ENCODE results near the gene CCDC146.
"Not testable (repeated sequence)": the region's sequence is repeated elsewhere in the genome, so short reads cannot be mapped to it uniquely, and the experiment has no call there.

The CCDC146 gene

GRCh38 chr7:77202481-77202976 lies 80.1 kb downstream of the CCDC146 start:
- DNase-seq (ENCODE audit: low read depth in 2 of 2), result no peak

- DNase-seq (ENCODE audit: low read depth in 2 of 2), result no peak
These were observed 83.3 kb downstream of the CCDC146 start for GRCh38 chr7:77205706-77206105.

- DNase-seq (ENCODE audit: low read depth in 2 of 2), result no peak
These were observed 86.0 kb downstream of the CCDC146 start for GRCh38 chr7:77208416-77208815.

- DNase-seq (ENCODE audit: low read depth in 2 of 2), result no peak
These were observed 87.2 kb downstream of the CCDC146 start for GRCh38 chr7:77209479-77210139.

GRCh38 chr7:77216181-77216845 lies 93.9 kb downstream of the CCDC146 start:
- DNase-seq (ENCODE audit: low read depth in 2 of 2), result no peak

- no peak for DNase-seq (ENCODE audit: low read depth in 2 of 2)
These were observed 95.2 kb downstream of the CCDC146 start for GRCh38 chr7:77217474-77218185.

- DNase-seq (ENCODE audit: low read depth in 2 of 2), result not testable (repeated sequence)
These were observed 97.4 kb downstream of the CCDC146 start for GRCh38 chr7:77219701-77220331.

GRCh38 chr7:77222065-77222464 lies 99.7 kb downstream of the CCDC146 start:
- DNase-seq (ENCODE audit: low read depth in 2 of 2), result no peak

GRCh38 chr7:77222819-77223218 lies 100.4 kb downstream of the CCDC146 start:
- no peak for DNase-seq (ENCODE audit: low read depth in 2 of 2)

- DNase-seq (ENCODE audit: low read depth in 2 of 2), result no peak
These were observed 100.8 kb downstream of the CCDC146 start for GRCh38 chr7:77223261-77223660.

GRCh38 chr7:77226357-77226839 lies 104.0 kb downstream of the CCDC146 start:
- no peak for DNase-seq (ENCODE audit: low read depth in 2 of 2)

- not testable (repeated sequence) for DNase-seq (ENCODE audit: low read depth in 2 of 2)
These were observed 106.4 kb downstream of the CCDC146 start for GRCh38 chr7:77228795-77229194.

- DNase-seq (ENCODE audit: low read depth in 2 of 2), result no peak
These were observed 110.1 kb downstream of the CCDC146 start for GRCh38 chr7:77232467-77232866.

- no peak for DNase-seq (ENCODE audit: low read depth in 2 of 2)
These were observed 112.9 kb downstream of the CCDC146 start for GRCh38 chr7:77235276-77235675.

- no peak for DNase-seq (ENCODE audit: low read depth in 2 of 2)
These were observed 116.3 kb downstream of the CCDC146 start for GRCh38 chr7:77238703-77239136.

GRCh38 chr7:77239471-77239870 lies 117.1 kb downstream of the CCDC146 start:
- DNase-seq (ENCODE audit: low read depth in 2 of 2), result no peak

GRCh38 chr7:77242068-77242467 lies 119.7 kb downstream of the CCDC146 start:
- no peak for DNase-seq (ENCODE audit: low read depth in 2 of 2)

GRCh38 chr7:77242554-77242953 lies 120.1 kb downstream of the CCDC146 start:
- no peak for DNase-seq (ENCODE audit: low read depth in 2 of 2)

- no peak for DNase-seq (ENCODE audit: low read depth in 2 of 2)
These were observed 122.0 kb downstream of the CCDC146 start for GRCh38 chr7:77244222-77244934.

GRCh38 chr7:77245015-77245755 lies 122.8 kb downstream of the CCDC146 start:
- DNase-seq (ENCODE audit: low read depth in 2 of 2), result no peak
